NB4 (cell line): ENCODE data around the gene TECPR1.

Experiments used
- DNase-seq: peaks from one replicate; pipeline ENCODE4 v3.0.0; 2010; ENCODE audit warnings: low read depth
- H3K4me3 ChIP-seq: one replicate; pipeline ENCODE4 v1.5.1; 2011; ENCODE audit warnings: mild to moderate bottlenecking, low read depth, low read length, moderate library complexity
- CTCF ChIP-seq: IDR thresholded peaks from one replicate; pipeline ENCODE4 v1.5.1; 2012; ENCODE audit warnings: low read depth, low read length
- MYC ChIP-seq: IDR thresholded peaks from 2 replicates; pipeline ENCODE4 v1.6.1; 2011; ENCODE audit warnings: low read depth, low read length
- POLR2A ChIP-seq: IDR thresholded peaks from 2 replicates; pipeline ENCODE4 v1.6.1; 2011; ENCODE audit warnings: mild to moderate bottlenecking; ENCODE audit not compliant: insufficient read length; ENCODE audit errors: extremely low read depth
- TF ChIP-seq, protein P1 (sequence below): IDR thresholded peaks from 2 replicates; pipeline ENCODE4 v1.6.1; 2011; ENCODE audit warnings: low read depth, low read length

The TECPR1 gene

GRCh38 chr7:98210513-98211220 is 41.4 kb downstream of the TECPR1 start:
- H3K4me3 ChIP-seq: no peak overlapping the region
- no peak for TF ChIP-seq POLR2A
- TF ChIP-seq, protein P1, sequence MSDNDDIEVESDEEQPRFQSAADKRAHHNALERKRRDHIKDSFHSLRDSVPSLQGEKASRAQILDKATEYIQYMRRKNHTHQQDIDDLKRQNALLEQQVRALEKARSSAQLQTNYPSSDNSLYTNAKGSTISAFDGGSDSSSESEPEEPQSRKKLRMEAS: no peak
- TF ChIP-seq MYC: no peak
- no peak for TF ChIP-seq CTCF
- DNase-seq: no peak

- TF ChIP-seq MYC: no peak
- TF ChIP-seq CTCF: no peak
- TF ChIP-seq POLR2A: no peak
- TF ChIP-seq, protein P1: no peak
- DNase-seq: no peak
- H3K4me3 ChIP-seq: no peak overlapping the region
These were observed 42.7 kb downstream of the TECPR1 start for GRCh38 chr7:98209166-98209920.

- H3K4me3 ChIP-seq: no peak overlapping the region
- DNase-seq: no peak
- no peak for TF ChIP-seq CTCF
- no peak for TF ChIP-seq POLR2A
- no peak for TF ChIP-seq MYC
- TF ChIP-seq, protein P1: no peak
These were observed 45.3 kb downstream of the TECPR1 start for GRCh38 chr7:98206451-98207330.

DNA sequence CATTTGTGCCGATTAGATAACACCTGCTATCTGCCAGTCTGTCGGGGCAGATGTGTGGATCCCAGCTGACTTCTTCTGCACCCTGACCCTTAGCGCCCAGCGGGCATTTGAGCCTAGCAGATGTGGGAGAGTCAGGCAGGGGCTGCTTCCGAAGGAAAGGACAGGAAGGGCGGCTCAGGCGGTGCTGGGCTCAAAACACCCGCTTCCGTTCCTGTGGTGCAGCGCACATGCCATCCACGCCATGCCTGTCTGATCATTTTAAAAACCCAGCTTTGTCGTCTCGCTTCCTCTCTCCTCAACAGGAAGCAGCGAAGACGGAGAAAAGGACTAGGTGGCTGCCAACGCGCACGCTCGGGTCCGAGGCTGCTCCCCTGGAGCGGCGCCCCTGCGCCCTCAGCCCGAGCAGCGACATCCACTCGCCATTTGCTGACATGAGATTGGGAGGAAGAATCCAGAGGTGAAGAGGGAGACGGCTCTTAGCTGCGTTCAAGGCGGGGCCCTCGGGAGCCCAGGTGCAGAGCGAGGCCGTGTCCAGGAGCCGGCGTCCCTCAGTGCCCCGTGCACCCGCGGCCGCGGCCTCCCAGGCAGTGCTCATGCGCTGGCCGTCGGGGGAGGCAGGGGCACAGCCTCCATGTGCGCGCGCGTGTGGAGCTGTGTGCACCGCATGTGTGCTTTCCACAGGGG is 46.7 kb downstream of the TECPR1 start:
- TF ChIP-seq CTCF (no peak), POLR2A (no peak), MYC (no peak)
- TF ChIP-seq, protein P1: no peak
- no peak for DNase-seq
- H3K4me3 ChIP-seq: no peak overlapping the region

GRCh38 chr7:98204670-98205069 is 47.4 kb downstream of the TECPR1 start:
- DNase-seq: no peak
- no peak for TF ChIP-seq CTCF
- TF ChIP-seq POLR2A: no peak
- no peak for TF ChIP-seq MYC
- TF ChIP-seq, protein P1: no peak
- no peak overlapping the region for H3K4me3 ChIP-seq
